Stimulated activated CD8-positive, alpha-beta memory T cell treated with anti-CD3 and anti-CD28 coated beads, Interleukin-15, amount 100 ng/mL, for 24 hours (primary cell): Measurements from ENCODE around the gene GRIN2D.

Source experiments
- DNase-seq: peaks from one replicate; pipeline ENCODE4 v3.0.0-alpha.2; 2020; ENCODE audit warnings: low read depth

Gene GRIN2D

GRCh38 chr19:48398102-48398374 is 4.6 kb downstream of the GRIN2D start:
- DNase-seq: no peak

GRCh38 chr19:48398375-48399235 is 5.1 kb downstream of the GRIN2D start:
- DNase-seq: peak; percentile 78

GRCh38 chr19:48400018-48400742 is 6.7 kb downstream of the GRIN2D start:
- DNase-seq: no peak

DNA sequence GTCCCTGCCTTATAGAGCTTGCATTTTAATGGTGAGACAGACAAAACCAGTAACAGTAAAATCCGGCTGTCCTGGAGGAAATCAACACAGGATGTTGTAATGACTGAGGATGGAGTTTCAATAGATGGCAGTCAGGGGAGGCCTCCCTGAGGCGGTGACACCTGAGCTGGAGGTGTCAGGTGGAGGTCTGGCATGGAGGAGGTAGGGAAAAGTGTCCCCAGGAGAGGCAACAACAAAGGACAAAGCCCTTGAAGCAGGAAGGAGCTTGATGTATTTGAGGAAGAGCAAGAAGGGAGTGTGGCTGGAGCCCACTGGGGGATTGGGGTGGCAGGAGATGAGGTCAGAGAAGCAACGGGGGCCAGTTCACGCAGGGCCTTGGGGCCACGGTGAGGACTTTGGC is 7.8 kb downstream of the GRIN2D start:
- DNase-seq: no peak

GRCh38 chr19:48403606-48404005 is 10.1 kb downstream of the GRIN2D start:
- no peak for DNase-seq

- DNase-seq: no peak
These were observed 11.7 kb downstream of the GRIN2D start for GRCh38 chr19:48405010-48405659.

GRCh38 chr19:48405850-48406249 is 12.4 kb downstream of the GRIN2D start:
- DNase-seq: no peak

DNA sequence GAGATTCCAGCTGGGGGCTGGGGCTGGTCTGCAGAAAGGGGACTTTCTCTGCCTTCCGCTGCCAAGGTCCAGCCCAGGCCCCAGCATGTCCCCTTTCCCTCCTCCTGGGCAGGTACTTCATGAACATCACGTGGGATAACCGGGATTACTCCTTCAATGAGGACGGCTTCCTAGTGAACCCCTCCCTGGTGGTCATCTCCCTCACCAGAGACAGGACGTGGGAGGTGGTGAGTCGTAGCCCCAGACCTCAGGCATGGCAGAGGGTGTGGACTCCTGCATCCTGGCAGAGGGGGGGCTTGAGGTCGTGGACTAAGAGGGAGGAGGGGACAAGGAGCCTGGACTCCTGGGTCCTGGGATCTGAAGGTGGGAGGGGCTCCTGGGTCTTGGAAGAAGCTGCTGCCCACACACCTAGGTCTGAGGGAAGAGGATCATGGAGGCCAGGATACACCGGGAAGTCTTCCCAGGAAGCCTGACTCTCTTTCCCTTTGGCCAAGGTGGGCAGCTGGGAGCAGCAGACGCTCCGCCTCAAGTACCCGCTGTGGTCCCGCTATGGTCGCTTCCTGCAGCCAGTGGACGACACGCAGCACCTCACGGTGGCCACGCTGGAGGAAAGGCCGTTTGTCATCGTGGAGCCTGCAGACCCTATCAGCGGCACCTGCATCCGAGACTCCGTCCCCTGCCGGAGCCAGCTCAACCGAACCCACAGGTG is 20.6 kb downstream of the GRIN2D start:
- no peak for DNase-seq

DNA sequence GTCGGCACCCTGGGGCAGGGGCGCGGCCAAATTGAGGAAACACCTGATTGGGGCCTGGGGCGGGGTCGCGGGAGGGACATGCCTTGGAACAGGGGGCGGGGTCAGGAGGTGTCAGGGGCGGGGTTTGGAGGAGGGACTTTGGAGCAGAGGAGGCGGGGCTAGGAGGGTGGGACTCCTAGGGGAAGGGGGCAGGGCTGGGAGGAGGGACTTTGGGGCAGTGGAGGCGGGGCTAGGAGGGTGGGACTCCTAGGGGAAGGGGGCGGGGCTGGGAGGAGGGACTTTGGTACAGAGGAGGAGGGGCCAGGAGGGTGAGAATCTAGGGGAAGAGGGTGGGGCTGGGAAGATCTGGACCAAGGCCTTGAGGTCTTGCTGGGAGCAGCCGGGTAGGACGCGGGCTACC is 21.9 kb downstream of the GRIN2D start:
- peak; percentile 36 for DNase-seq

DNA sequence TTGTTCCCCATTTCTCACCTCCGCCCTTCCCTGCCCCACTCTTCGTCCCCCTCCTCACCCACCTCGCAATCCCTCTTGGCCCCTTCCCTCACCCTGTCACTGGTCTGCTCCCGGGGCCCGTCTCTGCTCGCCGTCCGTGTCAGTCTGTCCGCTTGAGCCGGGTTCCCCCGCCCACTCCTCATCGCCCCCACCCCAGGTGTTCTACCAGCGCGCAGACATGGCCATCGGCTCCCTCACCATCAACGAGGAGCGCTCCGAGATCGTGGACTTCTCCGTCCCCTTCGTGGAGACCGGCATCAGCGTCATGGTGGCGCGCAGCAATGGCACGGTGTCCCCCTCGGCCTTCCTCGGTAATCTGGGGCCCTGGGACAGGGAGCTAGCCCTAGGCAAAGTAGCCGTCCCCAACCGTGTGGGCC is 22.3 kb downstream of the GRIN2D start:
- no peak for DNase-seq

GRCh38 chr19:48417421-48417820 is 24.0 kb downstream of the GRIN2D start:
- DNase-seq: no peak

GRCh38 chr19:48418317-48419064 is 25.0 kb downstream of the GRIN2D start:
- no peak for DNase-seq

- no peak for DNase-seq
These were observed 25.9 kb downstream of the GRIN2D start for GRCh38 chr19:48419158-48419920.

- DNase-seq: no peak
These were observed 28.1 kb downstream of the GRIN2D start for GRCh38 chr19:48421548-48421947.

DNA sequence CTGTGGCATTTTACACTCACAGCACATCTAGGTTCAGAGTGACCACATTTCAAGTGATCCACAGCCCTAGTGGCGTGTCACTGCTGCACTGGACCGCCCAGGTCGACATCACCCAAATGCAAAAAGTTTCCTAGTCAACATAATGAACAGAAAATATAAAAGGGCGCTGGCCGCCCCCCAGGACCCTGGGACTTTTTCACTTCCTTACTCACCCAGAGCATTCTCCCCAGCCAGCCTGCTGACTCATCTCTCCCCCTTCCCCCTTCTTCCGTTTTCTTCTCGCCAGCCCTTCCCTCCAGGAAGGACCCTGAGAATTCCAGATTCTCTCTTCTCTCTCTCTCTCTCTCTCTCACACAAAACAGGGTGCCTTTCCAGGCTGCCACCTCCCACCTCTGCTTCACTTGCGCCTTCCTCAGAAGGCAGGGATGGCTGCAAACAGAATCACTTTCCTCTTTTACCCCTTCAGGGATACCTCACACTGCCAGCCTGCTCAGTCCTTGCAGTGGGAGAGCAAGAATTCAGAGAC is 31.3 kb downstream of the GRIN2D start:
- no peak for DNase-seq

DNA sequence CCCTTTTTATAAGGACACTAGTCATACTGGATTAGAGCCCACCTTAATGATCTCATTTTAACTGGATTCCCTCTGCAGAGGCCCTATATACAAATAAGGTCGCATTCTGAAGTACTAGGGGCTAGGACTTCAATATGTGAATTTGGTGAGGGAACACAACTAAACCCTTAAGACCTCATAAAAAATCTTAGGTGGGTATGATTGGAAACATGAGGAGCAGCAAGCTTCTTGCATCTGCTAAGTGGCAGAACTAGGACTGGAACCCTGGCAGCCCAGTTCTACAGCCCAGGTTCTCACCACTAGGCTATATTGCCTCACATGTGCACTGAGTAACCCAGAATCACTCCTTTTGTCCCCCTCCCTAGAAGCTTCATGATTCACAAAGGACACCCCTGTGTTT is 35.2 kb downstream of the GRIN2D start:
- no peak for DNase-seq

- DNase-seq: no peak
These were observed 39.9 kb downstream of the GRIN2D start for GRCh38 chr19:48433337-48433736.

- DNase-seq: no peak
These were observed 43.1 kb downstream of the GRIN2D start for GRCh38 chr19:48436586-48436985.

DNA sequence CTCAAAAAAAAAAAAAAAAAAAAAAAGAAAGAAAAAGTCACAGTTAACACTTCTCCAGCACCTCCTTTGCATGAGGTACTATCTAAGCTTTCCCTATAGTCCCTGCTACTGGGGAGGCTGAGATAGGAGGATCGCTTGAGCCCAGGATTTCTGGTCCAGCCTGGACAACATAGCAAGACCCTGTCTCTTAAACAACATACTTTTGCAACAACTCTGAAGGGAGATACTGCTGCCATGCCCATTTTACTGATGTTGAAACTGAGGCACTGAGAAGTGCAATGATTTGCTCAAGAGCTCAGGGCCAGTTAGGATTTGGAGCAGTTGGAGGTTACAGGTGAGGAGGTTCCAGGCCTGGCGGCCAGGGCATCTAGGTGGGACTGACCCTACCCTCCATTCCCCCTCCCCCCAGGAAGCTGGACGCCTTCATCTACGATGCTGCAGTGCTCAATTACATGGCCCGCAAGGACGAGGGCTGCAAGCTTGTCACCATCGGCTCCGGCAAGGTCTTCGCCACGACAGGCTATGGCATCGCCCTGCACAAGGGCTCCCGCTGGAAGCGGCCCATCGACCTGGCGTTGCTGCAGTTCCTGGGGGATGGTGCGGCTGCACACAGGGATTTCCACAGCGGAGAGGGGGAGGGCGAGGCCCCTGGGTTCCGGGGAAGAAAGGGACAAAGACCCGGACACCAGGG is 48.0 kb downstream of the GRIN2D start:
- no peak for DNase-seq
